Measurements from ENCODE around the gene HECW1. TPM values are rescaled to one million over a fixed set of nuclear protein-coding genes. Genes with fewer than 3 reads are reported as not detected.
A peak's percentile ranks its signal among the peaks of the same experiment; 100 is the strongest.

HECW1 gene
- polyA plus RNA-seq, 1 donor (not counting 4 experiments of a cell fraction or from before 2014, with no cell fraction given): not detected

GRCh38 chr7:43535810-43536585 is 423.6 kb downstream of the HECW1 start:
- TF ChIP-seq, protein P1, sequence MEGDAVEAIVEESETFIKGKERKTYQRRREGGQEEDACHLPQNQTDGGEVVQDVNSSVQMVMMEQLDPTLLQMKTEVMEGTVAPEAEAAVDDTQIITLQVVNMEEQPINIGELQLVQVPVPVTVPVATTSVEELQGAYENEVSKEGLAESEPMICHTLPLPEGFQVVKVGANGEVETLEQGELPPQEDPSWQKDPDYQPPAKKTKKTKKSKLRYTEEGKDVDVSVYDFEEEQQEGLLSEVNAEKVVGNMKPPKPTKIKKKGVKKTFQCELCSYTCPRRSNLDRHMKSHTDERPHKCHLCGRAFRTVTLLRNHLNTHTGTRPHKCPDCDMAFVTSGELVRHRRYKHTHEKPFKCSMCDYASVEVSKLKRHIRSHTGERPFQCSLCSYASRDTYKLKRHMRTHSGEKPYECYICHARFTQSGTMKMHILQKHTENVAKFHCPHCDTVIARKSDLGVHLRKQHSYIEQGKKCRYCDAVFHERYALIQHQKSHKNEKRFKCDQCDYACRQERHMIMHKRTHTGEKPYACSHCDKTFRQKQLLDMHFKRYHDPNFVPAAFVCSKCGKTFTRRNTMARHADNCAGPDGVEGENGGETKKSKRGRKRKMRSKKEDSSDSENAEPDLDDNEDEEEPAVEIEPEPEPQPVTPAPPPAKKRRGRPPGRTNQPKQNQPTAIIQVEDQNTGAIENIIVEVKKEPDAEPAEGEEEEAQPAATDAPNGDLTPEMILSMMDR (optimal IDR thresholded peaks at IDR 0.05 in 1 of 3, IDR thresholded peaks at IDR 0.05 in 1 of 3, conservative IDR thresholded peaks at IDR 0.05 in 1 of 3; ENCODE audit: extremely low read depth in 1 of 3, insufficient read depth in 2 of 3, low read length in 3 of 3): no peak
- TF ChIP-seq EZH2 (IDR thresholded peaks at IDR 0.05; ENCODE audit: low read length): no peak
- Histone ChIP-seq H4K20me1 (ENCODE audit: control insufficient read depth, extremely low read depth, insufficient read depth, low read length) (no peaks in the 10 kb centered on the region), H3K4me2 (ENCODE audit: control insufficient read depth, extremely low read depth, insufficient read depth, low read depth, low read length) (peak overlapping the region; percentile 42), H3K9me1 (ENCODE audit: control insufficient read depth, extremely low read depth, insufficient read depth, low read length) (no peaks in the 10 kb centered on the region), H3K27me3 (ENCODE audit: control insufficient read depth, extremely low read depth, insufficient read depth, low read length) (peaks cover 7% of the 10 kb centered on the region), H3K4me3 (ENCODE audit: control insufficient read depth in 2 of 3, extremely low read depth in 1 of 3, insufficient read depth in 2 of 3, low read depth in 1 of 3, low read length in 3 of 3) (no peak overlapping the region), H2AFZ (ENCODE audit: control insufficient read depth, low read length) (no peak overlapping the region), H3K27ac (ENCODE audit: control insufficient read depth, insufficient read depth, low read length) (no peak overlapping the region), H3K4me1 (ENCODE audit: control insufficient read depth, extremely low read depth, insufficient read depth, low read length) (peaks cover 16% of the 10 kb centered on the region), H3K9me3 (ENCODE audit: control insufficient read depth, low read depth, low read length) (no peaks in the 10 kb centered on the region), H3K9ac (ENCODE audit: control insufficient read depth, extremely low read depth, insufficient read depth, low read length) (no peak overlapping the region), H3K36me3 (ENCODE audit: control insufficient read depth in 2 of 2, extremely low read depth in 1 of 2, insufficient read depth in 2 of 2, low read length in 2 of 2) (no peaks in the 10 kb centered on the region), H3K79me2 (ENCODE audit: control insufficient read depth, insufficient read depth, low read length) (no peaks in the 10 kb centered on the region)
- DNase-seq (ENCODE audit: low read depth, low spot score) (peak; percentile 48), FAIRE-seq (peak; percentile 90)
- dilution Hi-C loops (cut with MboI; ENCODE audit: extremely low pct_ligation_motif_present, low sequenced_read_pairs): no loop called here

- no peak for DNase-seq (ENCODE audit: low read depth, low spot score)
- H4K20me1 ChIP-seq (ENCODE audit: control insufficient read depth, extremely low read depth, insufficient read depth, low read length): no peaks in the 10 kb centered on the region
- TF ChIP-seq, protein P1 (optimal IDR thresholded peaks at IDR 0.05 in 1 of 3, IDR thresholded peaks at IDR 0.05 in 1 of 3, conservative IDR thresholded peaks at IDR 0.05 in 1 of 3; ENCODE audit: extremely low read depth in 1 of 3, insufficient read depth in 2 of 3, low read length in 3 of 3): no peak
- no peak overlapping the region for H2AFZ ChIP-seq (ENCODE audit: control insufficient read depth, low read length)
- H3K9me1 ChIP-seq (ENCODE audit: control insufficient read depth, extremely low read depth, insufficient read depth, low read length): no peaks in the 10 kb centered on the region
- H3K36me3 ChIP-seq (ENCODE audit: control insufficient read depth in 2 of 2, extremely low read depth in 1 of 2, insufficient read depth in 2 of 2, low read length in 2 of 2): no peaks in the 10 kb centered on the region
- peaks cover 16% of the 10 kb centered on the region for H3K4me1 ChIP-seq (ENCODE audit: control insufficient read depth, extremely low read depth, insufficient read depth, low read length)
- no peak overlapping the region for H3K4me3 ChIP-seq (ENCODE audit: control insufficient read depth in 2 of 3, extremely low read depth in 1 of 3, insufficient read depth in 2 of 3, low read depth in 1 of 3, low read length in 3 of 3)
- H3K27me3 ChIP-seq (ENCODE audit: control insufficient read depth, extremely low read depth, insufficient read depth, low read length): peaks cover 7% of the 10 kb centered on the region
- FAIRE-seq: no peak
- no peak overlapping the region for H3K27ac ChIP-seq (ENCODE audit: control insufficient read depth, insufficient read depth, low read length)
- no peaks in the 10 kb centered on the region for H3K79me2 ChIP-seq (ENCODE audit: control insufficient read depth, insufficient read depth, low read length)
- dilution Hi-C loops (cut with MboI; ENCODE audit: extremely low pct_ligation_motif_present, low sequenced_read_pairs): no loop called here
- no peaks in the 10 kb centered on the region for H3K9me3 ChIP-seq (ENCODE audit: control insufficient read depth, low read depth, low read length)
- H3K9ac ChIP-seq (ENCODE audit: control insufficient read depth, extremely low read depth, insufficient read depth, low read length): no peak overlapping the region
- H3K4me2 ChIP-seq (ENCODE audit: control insufficient read depth, extremely low read depth, insufficient read depth, low read depth, low read length): no peak overlapping the region
Observed at GRCh38 chr7:43536773-43537172, 424.3 kb downstream of the HECW1 start.

Data from keratinocyte (primary cell).